Measurements from ENCODE around the gene DCAF7.
A peak's percentile ranks its signal among the peaks of the same experiment; 100 is the strongest.

Gene DCAF7

GRCh38 chr17:63534816-63535455 lies 15.3 kb upstream of the DCAF7 start:
- no peak overlapping the region for H3K4me3 Mint-ChIP-seq
- H3K27ac Mint-ChIP-seq = no peak overlapping the region
- peaks cover 4% of the 10 kb centered on the region for H3K4me1 Mint-ChIP-seq
- H3K27me3 Mint-ChIP-seq (ENCODE audit: low read depth, poor library complexity) = peaks cover 43% of the 10 kb centered on the region
- TF ChIP-seq CTCF (IDR thresholded peaks at IDR 0.05) = no peak
- H3K9me3 Mint-ChIP-seq = no peaks in the 10 kb centered on the region
- H3K36me3 Mint-ChIP-seq (ENCODE audit: low read depth) = no peaks in the 10 kb centered on the region
- no peak for DNase-seq

- no peak for TF ChIP-seq CTCF (IDR thresholded peaks at IDR 0.05)
- Mint-ChIP-seq H3K36me3 (ENCODE audit: low read depth) (no peaks in the 10 kb centered on the region), H3K27ac (no peak overlapping the region), H3K9me3 (no peaks in the 10 kb centered on the region), H3K4me1 (peaks cover 8% of the 10 kb centered on the region), H3K27me3 (ENCODE audit: low read depth, poor library complexity) (peaks cover 49% of the 10 kb centered on the region), H3K4me3 (no peak overlapping the region)
- DNase-seq = no peak
Observed at GRCh38 chr17:63535640-63536039, 14.6 kb upstream of the DCAF7 start.

- Mint-ChIP-seq H3K4me3 (no peak overlapping the region), H3K4me1 (peaks cover 17% of the 10 kb centered on the region), H3K27ac (no peak overlapping the region), H3K27me3 (ENCODE audit: low read depth, poor library complexity) (peaks cover 54% of the 10 kb centered on the region), H3K9me3 (no peaks in the 10 kb centered on the region), H3K36me3 (ENCODE audit: low read depth) (no peaks in the 10 kb centered on the region)
- DNase-seq = no peak
- TF ChIP-seq CTCF (IDR thresholded peaks at IDR 0.05) = no peak
Observed at GRCh38 chr17:63537001-63537400, 13.3 kb upstream of the DCAF7 start.

- Mint-ChIP-seq H3K4me3 (no peak overlapping the region), H3K4me1 (peaks cover 19% of the 10 kb centered on the region), H3K9me3 (no peaks in the 10 kb centered on the region), H3K27ac (no peak overlapping the region), H3K27me3 (ENCODE audit: low read depth, poor library complexity) (peaks cover 54% of the 10 kb centered on the region), H3K36me3 (ENCODE audit: low read depth) (no peaks in the 10 kb centered on the region)
- DNase-seq = peak; percentile 38
- no peak for TF ChIP-seq CTCF (IDR thresholded peaks at IDR 0.05)
Observed at GRCh38 chr17:63537991-63538692, 12.1 kb upstream of the DCAF7 start.

- H3K9me3 Mint-ChIP-seq = no peaks in the 10 kb centered on the region
- DNase-seq = no peak
- no peak overlapping the region for H3K4me3 Mint-ChIP-seq
- H3K27me3 Mint-ChIP-seq (ENCODE audit: low read depth, poor library complexity) = peaks cover 54% of the 10 kb centered on the region
- no peak for TF ChIP-seq CTCF (IDR thresholded peaks at IDR 0.05)
- H3K27ac Mint-ChIP-seq = no peak overlapping the region
- H3K4me1 Mint-ChIP-seq = peaks cover 19% of the 10 kb centered on the region
- no peaks in the 10 kb centered on the region for H3K36me3 Mint-ChIP-seq (ENCODE audit: low read depth)
Observed at GRCh38 chr17:63538693-63539595, 11.3 kb upstream of the DCAF7 start.

All from nephron progenitor cell (in vitro differentiated cells).